OCI-LY3 (cell line): ENCODE data around the gene NYAP1.

Experiments used
- H2AFZ ChIP-seq: fragments of 200-600, 300-600 bp; shearing (Covaris generic); 2 replicates; pipeline ENCODE4 v1.6.0; 2014; ENCODE audit warnings: antibody characterized with exemption, low read depth, low read length
- H3K27ac ChIP-seq: fragments of 200-600, 300-600 bp; sonication (generic); 2 replicates; pipeline ENCODE4 v1.5.1; 2014; ENCODE audit warnings: mild to moderate bottlenecking, low read length, moderate library complexity, mixed read lengths
- H3K27me3 ChIP-seq: fragments of 200-600, 300-600 bp; sonication (generic); 2 replicates; pipeline ENCODE4 v1.6.1; 2014; ENCODE audit warnings: low read depth, low read length, mixed read lengths
- H3K36me3 ChIP-seq: fragments of 200-600, 300-600 bp; sonication (generic); replicated peaks from 2 replicates; pipeline ENCODE3; 2014; ENCODE audit warnings: low read depth, low read length, mixed read lengths
- H3K4me1 ChIP-seq: fragments of 300-600, 200-600 bp; sonication (generic); 2 replicates; pipeline ENCODE4 v1.6.1; 2014; ENCODE audit warnings: low read length, mixed read lengths
- H3K4me2 ChIP-seq: fragments of 200-600, 300-600 bp; sonication (generic); 2 replicates; pipeline ENCODE4 v1.6.1; 2014; ENCODE audit warnings: low read length, mixed read lengths
- H3K4me3 ChIP-seq: fragments of 300-600, 200-600 bp; sonication (generic); 2 replicates; pipeline ENCODE4 v1.5.1; 2014; ENCODE audit warnings: antibody characterized with exemption, mild to moderate bottlenecking, low read length, moderate library complexity
- H3K79me2 ChIP-seq: fragments of 300-600, 200-600 bp; shearing (Covaris generic); 2 replicates; pipeline ENCODE4 v1.6.1; 2014; ENCODE audit warnings: mild to moderate bottlenecking, low read length, mixed read lengths
- H3K9ac ChIP-seq: fragments of 300-600, 200-600 bp; shearing (Covaris generic); 2 replicates; pipeline ENCODE4 v1.6.0; 2014; ENCODE audit warnings: mild to moderate bottlenecking, low read length, moderate library complexity
- H3K9me3 ChIP-seq: fragments of 200-600, 300-600 bp; shearing (Covaris generic); 2 replicates; pipeline ENCODE4 v1.6.1; 2014; ENCODE audit warnings: low read length, mixed read lengths; ENCODE audit not compliant: insufficient read depth
- H4K20me1 ChIP-seq: fragments of 200-600, 300-600 bp; sonication (generic); 2 replicates; pipeline ENCODE4 v1.6.1; 2016; ENCODE audit warnings: low read length, mixed read lengths; ENCODE audit not compliant: insufficient read depth
- EZH2phosphoT487 ChIP-seq: fragments of 200-600 bp; shearing (Covaris generic); IDR thresholded peaks from 2 replicates; pipeline ENCODE4 v1.6.1; 2018; ENCODE audit warnings: antibody characterized with exemption, mixed run types, low read depth
- TF ChIP-seq, protein P1 (sequence below): fragments of 200-600, 300-600 bp; sonication (generic); IDR thresholded peaks from 2 replicates; pipeline ENCODE4 v1.5.1; 2014; ENCODE audit warnings: antibody characterized with exemption, low read length, low read depth

NYAP1 gene

GRCh38 chr7:100464791-100465190, 18.9 kb upstream of the NYAP1 start:
- Histone ChIP-seq H3K36me3 (no peaks in the 10 kb centered on the region), H3K4me2 (no peak overlapping the region), H3K27ac (no peak overlapping the region), H3K9ac (no peak overlapping the region), H4K20me1 (0 out of 2 replicates have a peak, but pooled peaks cover 3% of the 10 kb centered on the region), H3K4me3 (no peak overlapping the region), H3K4me1 (no peaks in the 10 kb centered on the region), H3K9me3 (no peaks in the 10 kb centered on the region), H2AFZ (no peak overlapping the region), H3K79me2 (no peaks in the 10 kb centered on the region), H3K27me3 (no peaks in the 10 kb centered on the region)
- TF ChIP-seq, protein P1, sequence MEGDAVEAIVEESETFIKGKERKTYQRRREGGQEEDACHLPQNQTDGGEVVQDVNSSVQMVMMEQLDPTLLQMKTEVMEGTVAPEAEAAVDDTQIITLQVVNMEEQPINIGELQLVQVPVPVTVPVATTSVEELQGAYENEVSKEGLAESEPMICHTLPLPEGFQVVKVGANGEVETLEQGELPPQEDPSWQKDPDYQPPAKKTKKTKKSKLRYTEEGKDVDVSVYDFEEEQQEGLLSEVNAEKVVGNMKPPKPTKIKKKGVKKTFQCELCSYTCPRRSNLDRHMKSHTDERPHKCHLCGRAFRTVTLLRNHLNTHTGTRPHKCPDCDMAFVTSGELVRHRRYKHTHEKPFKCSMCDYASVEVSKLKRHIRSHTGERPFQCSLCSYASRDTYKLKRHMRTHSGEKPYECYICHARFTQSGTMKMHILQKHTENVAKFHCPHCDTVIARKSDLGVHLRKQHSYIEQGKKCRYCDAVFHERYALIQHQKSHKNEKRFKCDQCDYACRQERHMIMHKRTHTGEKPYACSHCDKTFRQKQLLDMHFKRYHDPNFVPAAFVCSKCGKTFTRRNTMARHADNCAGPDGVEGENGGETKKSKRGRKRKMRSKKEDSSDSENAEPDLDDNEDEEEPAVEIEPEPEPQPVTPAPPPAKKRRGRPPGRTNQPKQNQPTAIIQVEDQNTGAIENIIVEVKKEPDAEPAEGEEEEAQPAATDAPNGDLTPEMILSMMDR, result no peak
- TF ChIP-seq EZH2phosphoT487, result no peak

DNA sequence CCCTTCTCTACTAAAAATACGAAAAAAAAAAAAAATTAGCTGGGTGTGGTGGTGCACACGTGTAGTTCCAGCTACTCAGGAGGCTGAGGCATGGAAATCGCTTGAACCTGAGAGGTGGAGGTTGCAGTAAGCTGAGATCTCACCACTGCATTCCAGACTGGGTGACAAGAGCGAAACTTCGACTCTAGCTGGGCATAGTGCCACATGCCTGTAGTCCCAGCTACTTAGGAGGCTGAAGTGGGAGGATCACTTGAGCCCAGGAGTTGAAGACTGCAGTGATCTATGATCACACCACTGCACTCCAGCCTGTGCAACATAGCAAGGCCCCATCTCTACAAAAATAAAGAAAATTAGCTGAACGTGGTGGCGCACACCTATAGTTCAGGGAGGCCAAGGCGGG, 18.4 kb upstream of the NYAP1 start:
- Histone ChIP-seq H3K9ac (no peak overlapping the region), H3K9me3 (no peaks in the 10 kb centered on the region), H3K27me3 (no peaks in the 10 kb centered on the region), H2AFZ (no peak overlapping the region), H3K27ac (no peak overlapping the region), H3K4me1 (no peaks in the 10 kb centered on the region), H3K4me2 (no peak overlapping the region), H4K20me1 (peaks cover 6% of the 10 kb centered on the region), H3K36me3 (peaks cover 2% of the 10 kb centered on the region), H3K79me2 (no peaks in the 10 kb centered on the region), H3K4me3 (no peak overlapping the region)
- TF ChIP-seq EZH2phosphoT487, result no peak
- TF ChIP-seq, protein P1, result no peak

DNA sequence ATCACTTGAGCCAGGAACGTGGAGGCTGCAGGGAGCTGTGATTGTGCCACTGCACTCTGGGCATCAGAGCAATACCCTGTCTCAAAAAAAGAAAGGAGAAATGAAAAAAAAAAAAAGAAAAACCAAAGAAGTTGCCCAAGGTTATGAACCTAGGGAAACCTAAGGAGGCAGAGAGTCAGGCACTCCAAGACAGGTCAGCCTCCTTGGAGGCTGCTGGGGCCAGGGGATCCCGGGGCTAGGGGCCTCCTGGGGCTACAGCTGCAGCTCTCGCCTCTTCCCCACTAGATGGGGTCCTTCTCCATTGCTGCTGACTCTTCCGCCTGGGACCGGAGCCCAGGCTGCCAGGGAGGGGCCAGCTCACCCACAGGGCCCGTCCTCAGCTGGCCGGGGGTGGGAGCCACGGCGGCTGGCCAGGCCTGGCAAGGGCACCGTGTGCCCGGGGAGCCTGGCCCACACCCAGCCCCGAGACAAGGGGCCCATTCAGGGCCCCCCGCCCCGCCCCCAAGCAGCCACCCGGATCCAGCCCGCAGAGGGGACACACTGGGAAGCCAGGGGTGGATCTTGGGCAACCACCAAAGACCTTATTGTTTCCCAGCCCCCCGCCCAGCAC, 17.9 kb upstream of the NYAP1 start:
- Histone ChIP-seq H2AFZ (no peak overlapping the region), H3K4me3 (no peak overlapping the region), H3K4me1 (no peaks in the 10 kb centered on the region), H3K9me3 (no peaks in the 10 kb centered on the region), H3K79me2 (no peaks in the 10 kb centered on the region), H3K27me3 (no peaks in the 10 kb centered on the region), H4K20me1 (peaks cover 6% of the 10 kb centered on the region), H3K36me3 (peaks cover 6% of the 10 kb centered on the region), H3K27ac (no peak overlapping the region), H3K9ac (no peak overlapping the region), H3K4me2 (no peak overlapping the region)
- TF ChIP-seq, protein P1, result peak; percentile 32; the same call in 1 of the 2 replicates
- no peak for TF ChIP-seq EZH2phosphoT487

DNA sequence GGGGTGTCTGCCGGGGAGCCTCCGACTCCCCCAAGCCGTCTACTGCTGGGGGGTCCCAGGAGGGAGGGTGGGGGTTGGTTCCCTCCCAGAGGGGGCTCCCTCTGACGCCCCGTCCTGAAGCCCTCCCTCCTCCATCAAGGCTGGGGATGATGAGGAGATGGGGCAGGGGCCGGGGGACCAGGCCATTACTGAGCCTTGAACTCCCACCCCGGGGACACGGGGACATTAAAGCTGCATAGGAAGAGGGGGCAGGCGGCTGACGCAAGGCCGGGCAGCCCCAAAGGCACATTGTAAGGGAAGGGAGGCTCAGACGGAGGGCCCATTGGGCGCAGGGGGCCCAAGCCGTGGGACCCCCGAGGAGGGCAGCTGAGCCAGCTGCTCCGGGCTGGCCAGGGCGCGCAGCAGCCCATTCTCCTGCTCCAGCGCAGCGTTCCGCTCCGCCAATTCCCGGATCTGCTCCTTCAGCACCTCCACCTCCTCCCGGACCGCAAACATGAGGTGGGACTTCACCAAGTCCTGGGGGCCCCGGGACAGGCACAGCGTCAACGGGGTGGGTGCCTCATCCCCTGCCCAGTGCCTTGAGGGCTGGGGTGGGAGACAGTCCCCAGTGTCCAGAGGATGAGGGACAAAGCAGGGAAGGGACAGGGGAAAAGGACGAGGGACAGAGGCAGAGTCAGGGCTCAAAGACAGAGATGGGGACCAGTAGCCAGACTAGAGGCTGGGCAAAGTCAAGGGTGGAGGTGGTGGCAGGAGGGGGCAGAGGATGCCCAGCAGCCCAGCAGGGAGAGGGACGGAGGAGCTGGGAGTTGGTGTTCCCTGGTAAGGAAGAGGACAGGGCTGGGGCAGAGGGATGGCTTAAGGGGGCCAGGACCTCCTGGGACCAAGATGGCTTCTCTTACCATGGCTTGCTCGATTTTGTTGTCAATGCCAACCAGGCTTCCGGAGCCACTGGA, 16.8 kb upstream of the NYAP1 start:
- no peak for TF ChIP-seq EZH2phosphoT487
- H3K36me3 ChIP-seq, result peaks cover 10% of the 10 kb centered on the region
- H2AFZ ChIP-seq, result no peak overlapping the region
- no peaks in the 10 kb centered on the region for H3K27me3 ChIP-seq
- no peak overlapping the region for H3K4me2 ChIP-seq
- peaks cover 7% of the 10 kb centered on the region for H4K20me1 ChIP-seq
- H3K4me1 ChIP-seq, result no peaks in the 10 kb centered on the region
- H3K4me3 ChIP-seq, result no peak overlapping the region
- no peak overlapping the region for H3K27ac ChIP-seq
- H3K79me2 ChIP-seq, result no peaks in the 10 kb centered on the region
- H3K9me3 ChIP-seq, result no peaks in the 10 kb centered on the region
- no peak overlapping the region for H3K9ac ChIP-seq
